ENCODE results near the gene DDX17. TPM values are rescaled to one million over a fixed set of nuclear protein-coding genes. Genes with fewer than 3 reads are reported as not detected.

Gene DDX17
- total and polyA plus RNA-seq, 10 of the 15 experiments (the other 5 are each of a cell fraction or from before 2014, with no cell fraction given), result 25.2 to 778 (median 266) TPM

DNA sequence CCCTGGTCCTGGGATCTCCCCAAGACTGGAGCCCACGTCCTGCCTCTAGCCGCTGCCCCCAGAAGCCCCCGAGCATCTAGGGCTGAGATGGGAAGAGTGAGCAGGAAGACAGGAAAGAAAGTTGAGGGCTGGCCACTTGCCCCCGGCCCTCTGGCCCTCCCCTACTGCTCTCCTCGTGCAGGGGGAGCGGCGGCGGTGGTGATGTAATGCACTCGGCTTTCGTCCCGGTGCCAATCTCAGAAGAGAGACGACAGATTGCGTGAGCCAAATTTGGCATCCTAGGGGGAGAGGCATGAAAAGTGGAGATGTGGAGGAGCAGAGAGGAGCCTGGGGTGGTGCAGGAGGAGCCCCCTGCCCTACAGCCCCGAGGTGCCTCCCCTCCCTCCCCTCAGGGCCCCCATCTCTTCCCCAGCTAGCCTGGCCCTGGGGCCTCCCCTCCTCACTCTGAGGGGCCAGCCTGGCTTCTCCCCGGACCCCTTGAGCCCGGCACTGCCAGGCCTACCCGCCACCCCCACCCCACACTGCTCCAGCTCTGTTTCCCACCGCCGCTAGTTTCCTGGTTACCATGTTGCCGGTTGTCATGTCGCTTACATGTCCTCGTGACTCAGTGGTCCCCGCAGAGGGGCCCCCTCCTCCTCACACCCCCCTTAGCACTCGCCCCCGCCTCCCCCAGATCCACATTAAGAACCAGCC is 53.6 kb downstream of the DDX17 start (continued):
- TF ChIP-seq ZNF24 (IDR thresholded peaks at IDR 0.05), result no peak

DNA sequence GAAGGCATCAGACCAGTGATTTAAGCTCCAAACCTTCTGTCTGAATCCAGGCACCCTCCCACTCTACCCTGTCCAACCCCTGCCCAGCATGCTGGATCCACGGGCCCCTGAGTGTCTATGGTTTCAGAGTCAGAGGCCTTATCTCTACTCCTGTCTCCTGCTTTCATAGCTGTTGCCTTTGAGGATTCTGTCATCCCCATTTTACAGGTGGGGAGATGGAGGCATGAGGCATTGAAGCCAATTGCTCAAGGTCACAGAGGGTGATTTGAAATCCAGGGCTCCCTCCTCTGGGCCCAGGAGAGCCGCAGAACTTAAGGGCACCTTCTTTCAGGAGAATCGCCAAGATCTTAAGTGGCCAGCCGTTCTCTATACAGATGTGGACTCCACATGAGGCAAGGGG is 54.2 kb downstream of the DDX17 start:
- Histone ChIP-seq H3K36me3 (ENCODE audit: control insufficient read depth in 2 of 2, insufficient read depth in 2 of 2, low read length in 1 of 2) (no peaks in the 10 kb centered on the region), H3K4me1 (ENCODE audit: control insufficient read depth, insufficient read depth, low read length) (peaks cover 6% of the 10 kb centered on the region; the same call in 1 of the 2 replicates), H3K4me3 (no peak overlapping the region), H3K9me3 (replicated peaks; ENCODE audit: control insufficient read depth, insufficient read depth, low read length) (no peaks in the 10 kb centered on the region), H2AFZ (ENCODE audit: control insufficient read depth, low read depth, low read length) (no peak overlapping the region), H4K20me1 (ENCODE audit: control insufficient read depth, insufficient read depth) (peaks cover 3% of the 10 kb centered on the region; the same call in 1 of the 2 replicates), H3K9ac (ENCODE audit: control insufficient read depth, insufficient read depth, low read length) (no peak overlapping the region), H3K27me3 (replicated peaks in 1 of 2; ENCODE audit: control insufficient read depth in 2 of 2, insufficient read depth in 2 of 2, low read length in 1 of 2) (peaks cover 9 to 14% of the 10 kb centered on the region in 2 experiments), H3K27ac (ENCODE audit: control insufficient read depth, insufficient read depth) (no peak overlapping the region), H3K79me2 (ENCODE audit: control insufficient read depth, insufficient read depth, low read length) (no peaks in the 10 kb centered on the region), H3K4me2 (ENCODE audit: control insufficient read depth, insufficient read depth) (no peak overlapping the region)
- in situ Hi-C loops (cut with MboI) (no loop called here), intact Hi-C loops (cut with micrococcal nuclease; ENCODE audit: unreplicated experiment) (no loop called here)
- TF ChIP-seq, protein P1, sequence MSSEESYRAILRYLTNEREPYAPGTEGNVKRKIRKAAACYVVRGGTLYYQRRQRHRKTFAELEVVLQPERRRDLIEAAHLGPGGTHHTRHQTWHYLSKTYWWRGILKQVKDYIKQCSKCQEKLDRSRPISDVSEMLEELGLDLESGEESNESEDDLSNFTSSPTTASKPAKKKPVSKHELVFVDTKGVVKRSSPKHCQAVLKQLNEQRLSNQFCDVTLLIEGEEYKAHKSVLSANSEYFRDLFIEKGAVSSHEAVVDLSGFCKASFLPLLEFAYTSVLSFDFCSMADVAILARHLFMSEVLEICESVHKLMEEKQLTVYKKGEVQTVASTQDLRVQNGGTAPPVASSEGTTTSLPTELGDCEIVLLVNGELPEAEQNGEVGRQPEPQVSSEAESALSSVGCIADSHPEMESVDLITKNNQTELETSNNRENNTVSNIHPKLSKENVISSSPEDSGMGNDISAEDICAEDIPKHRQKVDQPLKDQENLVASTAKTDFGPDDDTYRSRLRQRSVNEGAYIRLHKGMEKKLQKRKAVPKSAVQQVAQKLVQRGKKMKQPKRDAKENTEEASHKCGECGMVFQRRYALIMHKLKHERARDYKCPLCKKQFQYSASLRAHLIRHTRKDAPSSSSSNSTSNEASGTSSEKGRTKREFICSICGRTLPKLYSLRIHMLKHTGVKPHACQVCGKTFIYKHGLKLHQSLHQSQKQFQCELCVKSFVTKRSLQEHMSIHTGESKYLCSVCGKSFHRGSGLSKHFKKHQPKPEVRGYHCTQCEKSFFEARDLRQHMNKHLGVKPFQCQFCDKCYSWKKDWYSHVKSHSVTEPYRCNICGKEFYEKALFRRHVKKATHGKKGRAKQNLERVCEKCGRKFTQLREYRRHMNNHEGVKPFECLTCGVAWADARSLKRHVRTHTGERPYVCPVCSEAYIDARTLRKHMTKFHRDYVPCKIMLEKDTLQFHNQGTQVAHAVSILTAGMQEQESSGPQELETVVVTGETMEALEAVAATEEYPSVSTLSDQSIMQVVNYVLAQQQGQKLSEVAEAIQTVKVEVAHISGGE (CRISPR knock-in tag; IDR thresholded peaks at IDR 0.05), result no peak
- TF ChIP-seq KDM1A (IDR thresholded peaks at IDR 0.05; ENCODE audit: borderline replicate concordance) (no peak), GATAD2B (conservative IDR thresholded peaks at IDR 0.05; ENCODE audit: low read depth) (no peak), EZH2 (IDR thresholded peaks at IDR 0.05; ENCODE audit: borderline replicate concordance, control insufficient read depth, low read depth, low read length) (no peak), CHD2 (IDR thresholded peaks at IDR 0.05; ENCODE audit: borderline replicate concordance, low read depth, low read length) (no peak), ZZZ3 (IDR thresholded peaks at IDR 0.05; ENCODE audit: control insufficient read depth, insufficient read length, low read depth) (no peak)
- TF ChIP-seq, protein P2, sequence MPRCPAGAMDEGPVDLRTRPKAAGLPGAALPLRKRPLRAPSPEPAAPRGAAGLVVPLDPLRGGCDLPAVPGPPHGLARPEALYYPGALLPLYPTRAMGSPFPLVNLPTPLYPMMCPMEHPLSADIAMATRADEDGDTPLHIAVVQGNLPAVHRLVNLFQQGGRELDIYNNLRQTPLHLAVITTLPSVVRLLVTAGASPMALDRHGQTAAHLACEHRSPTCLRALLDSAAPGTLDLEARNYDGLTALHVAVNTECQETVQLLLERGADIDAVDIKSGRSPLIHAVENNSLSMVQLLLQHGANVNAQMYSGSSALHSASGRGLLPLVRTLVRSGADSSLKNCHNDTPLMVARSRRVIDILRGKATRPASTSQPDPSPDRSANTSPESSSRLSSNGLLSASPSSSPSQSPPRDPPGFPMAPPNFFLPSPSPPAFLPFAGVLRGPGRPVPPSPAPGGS (IDR thresholded peaks at IDR 0.05; ENCODE audit: borderline replicate concordance, insufficient read depth, low read depth, low read length, poor library complexity, severe bottlenecking), result no peak
- TF ChIP-seq, protein P3, sequence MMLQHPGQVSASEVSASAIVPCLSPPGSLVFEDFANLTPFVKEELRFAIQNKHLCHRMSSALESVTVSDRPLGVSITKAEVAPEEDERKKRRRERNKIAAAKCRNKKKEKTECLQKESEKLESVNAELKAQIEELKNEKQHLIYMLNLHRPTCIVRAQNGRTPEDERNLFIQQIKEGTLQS (IDR thresholded peaks at IDR 0.05; ENCODE audit: borderline replicate concordance, extremely low read depth, low read depth, low read length), result no peak
- TF ChIP-seq, protein P4, sequence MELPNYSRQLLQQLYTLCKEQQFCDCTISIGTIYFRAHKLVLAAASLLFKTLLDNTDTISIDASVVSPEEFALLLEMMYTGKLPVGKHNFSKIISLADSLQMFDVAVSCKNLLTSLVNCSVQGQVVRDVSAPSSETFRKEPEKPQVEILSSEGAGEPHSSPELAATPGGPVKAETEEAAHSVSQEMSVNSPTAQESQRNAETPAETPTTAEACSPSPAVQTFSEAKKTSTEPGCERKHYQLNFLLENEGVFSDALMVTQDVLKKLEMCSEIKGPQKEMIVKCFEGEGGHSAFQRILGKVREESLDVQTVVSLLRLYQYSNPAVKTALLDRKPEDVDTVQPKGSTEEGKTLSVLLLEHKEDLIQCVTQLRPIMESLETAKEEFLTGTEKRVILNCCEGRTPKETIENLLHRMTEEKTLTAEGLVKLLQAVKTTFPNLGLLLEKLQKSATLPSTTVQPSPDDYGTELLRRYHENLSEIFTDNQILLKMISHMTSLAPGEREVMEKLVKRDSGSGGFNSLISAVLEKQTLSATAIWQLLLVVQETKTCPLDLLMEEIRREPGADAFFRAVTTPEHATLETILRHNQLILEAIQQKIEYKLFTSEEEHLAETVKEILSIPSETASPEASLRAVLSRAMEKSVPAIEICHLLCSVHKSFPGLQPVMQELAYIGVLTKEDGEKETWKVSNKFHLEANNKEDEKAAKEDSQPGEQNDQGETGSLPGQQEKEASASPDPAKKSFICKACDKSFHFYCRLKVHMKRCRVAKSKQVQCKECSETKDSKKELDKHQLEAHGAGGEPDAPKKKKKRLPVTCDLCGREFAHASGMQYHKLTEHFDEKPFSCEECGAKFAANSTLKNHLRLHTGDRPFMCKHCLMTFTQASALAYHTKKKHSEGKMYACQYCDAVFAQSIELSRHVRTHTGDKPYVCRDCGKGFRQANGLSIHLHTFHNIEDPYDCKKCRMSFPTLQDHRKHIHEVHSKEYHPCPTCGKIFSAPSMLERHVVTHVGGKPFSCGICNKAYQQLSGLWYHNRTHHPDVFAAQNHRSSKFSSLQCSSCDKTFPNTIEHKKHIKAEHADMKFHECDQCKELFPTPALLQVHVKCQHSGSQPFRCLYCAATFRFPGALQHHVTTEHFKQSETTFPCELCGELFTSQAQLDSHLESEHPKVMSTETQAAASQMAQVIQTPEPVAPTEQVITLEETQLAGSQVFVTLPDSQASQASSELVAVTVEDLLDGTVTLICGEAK (IDR thresholded peaks at IDR 0.05; ENCODE audit: borderline replicate concordance), result no peak
- ChIA-PET POLR2A (no interaction called here), SMC1A (ENCODE audit: uncharacterized antibody, unreplicated experiment) (no interaction called here), CTCF (no interaction called here), RAD21 (ENCODE audit: unreplicated experiment) (no interaction called here)
- DNase-seq (ENCODE audit: low read depth, low spot score) (no peak), ATAC-seq (no peak), FAIRE-seq (no peak)
- BruUV-seq (replicated peaks), result no TSS peak
- 54% methylated on average over 4 of the region's 4 CpGs for WGBS (ENCODE audit: insufficient coverage, insufficient replicate concordance, low lambda C conversion rate, missing lambda C conversion rate)
